ENCODE data around the gene TMEM106C. TPM values are rescaled to one million over a fixed set of nuclear protein-coding genes. Genes with fewer than 3 reads are reported as not detected.

TMEM106C gene
- total and polyA plus RNA-seq, 2 of the 13 experiments (the other 11 are each of a cell fraction or from before 2014, with no cell fraction given), result 132 to 192 TPM

DNA sequence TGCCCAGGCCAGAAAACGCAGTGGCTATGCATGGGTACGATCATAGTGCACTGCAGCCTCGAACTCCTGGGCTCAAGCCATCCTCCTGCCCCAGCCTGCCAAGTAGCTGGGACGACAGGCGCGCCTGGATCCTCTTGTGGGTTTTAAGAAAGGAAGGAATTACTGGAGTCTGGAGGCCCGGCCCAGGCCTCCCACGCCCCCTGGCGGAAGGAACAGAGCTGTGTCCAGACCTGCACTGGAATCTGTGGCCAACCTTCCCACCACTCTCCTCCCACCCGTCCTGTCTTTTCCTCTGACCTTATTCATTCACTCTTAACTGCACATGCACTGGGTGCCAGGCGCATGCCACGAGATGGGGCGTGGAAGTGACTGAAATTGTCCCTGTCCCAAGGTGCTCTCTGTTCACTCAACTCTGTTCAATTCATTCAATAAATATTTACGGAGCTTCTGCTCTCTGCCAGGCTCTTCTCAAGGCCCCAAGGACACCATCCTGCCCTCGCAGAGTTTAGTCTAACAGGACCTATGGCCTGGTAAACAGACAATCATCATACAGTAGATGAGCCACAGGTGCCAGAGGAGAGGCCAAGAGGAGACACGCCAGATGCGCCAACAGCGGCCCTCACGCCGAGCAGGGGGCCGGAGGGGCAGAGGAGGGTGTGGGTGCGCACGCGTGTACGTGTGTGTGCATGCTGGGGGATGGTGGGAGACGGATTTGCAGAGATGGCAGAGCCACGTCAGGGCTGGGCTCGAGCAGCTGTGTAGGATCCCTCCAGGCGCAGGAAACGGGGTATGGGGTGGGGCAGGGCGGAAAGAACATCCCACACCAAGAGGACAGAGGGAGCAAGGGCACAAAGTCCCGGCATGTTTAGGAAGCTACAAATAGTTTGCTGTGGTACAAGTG lies 13.7 kb upstream of the TMEM106C start (continued):
- TF ChIP-seq ZNF431 (CRISPR knock-in tag; IDR thresholded peaks at IDR 0.05; ENCODE audit: borderline replicate concordance, low read depth) (no peak), MYNN (CRISPR knock-in tag; IDR thresholded peaks at IDR 0.05; ENCODE audit: low read depth) (no peak), SOX6 (IDR thresholded peaks at IDR 0.05) (no peak), SOX6 (CRISPR knock-in tag; IDR thresholded peaks at IDR 0.05) (peak; percentile 38; the same call in 1 of the 2 replicates), NR2F6 (IDR thresholded peaks at IDR 0.05) (peak; percentile 14; the same call in 1 of the 2 replicates), NR2F6 (CRISPR knock-in tag; IDR thresholded peaks at IDR 0.05) (no peak), SMARCC2 (IDR thresholded peaks at IDR 0.05) (no peak), THYN1 (CRISPR knock-in tag; IDR thresholded peaks at IDR 0.05; ENCODE audit: borderline replicate concordance, low read depth) (no peak), TAF15 (IDR thresholded peaks at IDR 0.05; ENCODE audit: low read depth, low read length, poor library complexity, severe bottlenecking) (no peak), HHEX (CRISPR knock-in tag; IDR thresholded peaks at IDR 0.05) (no peak), ZBTB7B (CRISPR knock-in tag; IDR thresholded peaks at IDR 0.05) (peak; percentile 22; the same call in 1 of the 2 replicates), WIZ (CRISPR knock-in tag; IDR thresholded peaks at IDR 0.05) (peak; percentile 78; the same call in 1 of the 2 replicates)
- TF ChIP-seq, protein P1, sequence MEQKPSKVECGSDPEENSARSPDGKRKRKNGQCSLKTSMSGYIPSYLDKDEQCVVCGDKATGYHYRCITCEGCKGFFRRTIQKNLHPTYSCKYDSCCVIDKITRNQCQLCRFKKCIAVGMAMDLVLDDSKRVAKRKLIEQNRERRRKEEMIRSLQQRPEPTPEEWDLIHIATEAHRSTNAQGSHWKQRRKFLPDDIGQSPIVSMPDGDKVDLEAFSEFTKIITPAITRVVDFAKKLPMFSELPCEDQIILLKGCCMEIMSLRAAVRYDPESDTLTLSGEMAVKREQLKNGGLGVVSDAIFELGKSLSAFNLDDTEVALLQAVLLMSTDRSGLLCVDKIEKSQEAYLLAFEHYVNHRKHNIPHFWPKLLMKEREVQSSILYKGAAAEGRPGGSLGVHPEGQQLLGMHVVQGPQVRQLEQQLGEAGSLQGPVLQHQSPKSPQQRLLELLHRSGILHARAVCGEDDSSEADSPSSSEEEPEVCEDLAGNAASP (CRISPR knock-in tag; IDR thresholded peaks at IDR 0.05; ENCODE audit: borderline replicate concordance), result peak; percentile 70; the same call in 1 of the 2 replicates
- TF ChIP-seq, protein P2, sequence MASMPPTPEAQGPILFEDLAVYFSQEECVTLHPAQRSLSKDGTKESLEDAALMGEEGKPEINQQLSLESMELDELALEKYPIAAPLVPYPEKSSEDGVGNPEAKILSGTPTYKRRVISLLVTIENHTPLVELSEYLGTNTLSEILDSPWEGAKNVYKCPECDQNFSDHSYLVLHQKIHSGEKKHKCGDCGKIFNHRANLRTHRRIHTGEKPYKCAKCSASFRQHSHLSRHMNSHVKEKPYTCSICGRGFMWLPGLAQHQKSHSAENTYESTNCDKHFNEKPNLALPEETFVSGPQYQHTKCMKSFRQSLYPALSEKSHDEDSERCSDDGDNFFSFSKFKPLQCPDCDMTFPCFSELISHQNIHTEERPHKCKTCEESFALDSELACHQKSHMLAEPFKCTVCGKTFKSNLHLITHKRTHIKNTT (CRISPR knock-in tag; IDR thresholded peaks at IDR 0.05), result no peak

All from HepG2 (cell line).